H1 (cell line): ENCODE measurements around the gene MSI2.

Experiments
- CHD2 ChIP-seq: IDR thresholded peaks from 2 replicates; pipeline ENCODE4 v1.6.1; 2012; ENCODE audit warnings: low read length, improper control_type of control experiment
- POLR2A ChIP-seq, 2 experiments: IDR thresholded peaks; 1 replicate in 1 of 2; 2 replicates in 1 of 2; pipeline ENCODE4 v1.6.1; 2011; ENCODE audit warnings: low read depth in 2 of 2, low read length in 2 of 2, mild to moderate bottlenecking in 2 of 2; ENCODE audit errors: control extremely low read depth in 1 of 2
- TF ChIP-seq, protein P1 (sequence below), 3 experiments: IDR thresholded peaks; 1 replicate in 2 of 3; 2 replicates in 1 of 3; pipeline versions ENCODE4 v1.5.1 to v1.6.1; 2011; ENCODE audit warnings: low read length in 3 of 3, mild to moderate bottlenecking in 3 of 3, inconsistent platforms in 2 of 3, low read depth in 1 of 3, moderate library complexity in 1 of 3; ENCODE audit not compliant: insufficient read depth in 1 of 3; ENCODE audit errors: control extremely low read depth in 1 of 3

DNA sequence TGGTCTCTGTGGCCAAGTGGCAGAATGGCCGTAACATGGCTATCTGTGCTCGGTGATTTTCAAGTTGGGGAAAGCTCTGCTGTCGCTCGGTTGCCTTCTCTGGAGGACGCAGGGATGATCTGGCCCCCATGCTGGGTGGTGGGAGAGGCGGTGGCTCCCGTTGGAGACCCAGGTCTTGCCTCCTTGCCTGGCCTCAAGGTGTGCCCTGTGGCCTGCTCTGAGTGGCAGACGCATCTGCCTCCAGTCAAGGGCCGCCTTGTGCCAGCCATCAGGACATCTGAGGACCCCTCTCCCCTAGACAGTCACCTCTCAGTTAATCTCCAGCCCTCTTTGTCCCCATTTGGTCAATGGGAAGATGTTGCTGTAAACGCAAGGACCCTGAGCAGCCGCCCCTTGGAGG is 322.9 kb downstream of the MSI2 start:
- TF ChIP-seq, protein P1, sequence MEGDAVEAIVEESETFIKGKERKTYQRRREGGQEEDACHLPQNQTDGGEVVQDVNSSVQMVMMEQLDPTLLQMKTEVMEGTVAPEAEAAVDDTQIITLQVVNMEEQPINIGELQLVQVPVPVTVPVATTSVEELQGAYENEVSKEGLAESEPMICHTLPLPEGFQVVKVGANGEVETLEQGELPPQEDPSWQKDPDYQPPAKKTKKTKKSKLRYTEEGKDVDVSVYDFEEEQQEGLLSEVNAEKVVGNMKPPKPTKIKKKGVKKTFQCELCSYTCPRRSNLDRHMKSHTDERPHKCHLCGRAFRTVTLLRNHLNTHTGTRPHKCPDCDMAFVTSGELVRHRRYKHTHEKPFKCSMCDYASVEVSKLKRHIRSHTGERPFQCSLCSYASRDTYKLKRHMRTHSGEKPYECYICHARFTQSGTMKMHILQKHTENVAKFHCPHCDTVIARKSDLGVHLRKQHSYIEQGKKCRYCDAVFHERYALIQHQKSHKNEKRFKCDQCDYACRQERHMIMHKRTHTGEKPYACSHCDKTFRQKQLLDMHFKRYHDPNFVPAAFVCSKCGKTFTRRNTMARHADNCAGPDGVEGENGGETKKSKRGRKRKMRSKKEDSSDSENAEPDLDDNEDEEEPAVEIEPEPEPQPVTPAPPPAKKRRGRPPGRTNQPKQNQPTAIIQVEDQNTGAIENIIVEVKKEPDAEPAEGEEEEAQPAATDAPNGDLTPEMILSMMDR (IDR thresholded peaks at IDR 0.05; ENCODE audit: control extremely low read depth in 1 of 3, insufficient read depth in 1 of 3, low read depth in 1 of 3, low read length in 3 of 3): no peak
- TF ChIP-seq CHD2: no peak
- no peak for TF ChIP-seq POLR2A (IDR thresholded peaks at IDR 0.05; ENCODE audit: control extremely low read depth in 1 of 2, low read depth in 2 of 2, low read length in 2 of 2)
